Measurements from ENCODE around the gene BORCS8. TPM values are rescaled to one million over a fixed set of nuclear protein-coding genes. Genes with fewer than 3 reads are reported as not detected.

BORCS8 gene
- total and polyA plus RNA-seq, 2 of the 13 experiments (the other 11 are each of a cell fraction or from before 2014, with no cell fraction given) = 9.6 to 13.3 TPM

DNA sequence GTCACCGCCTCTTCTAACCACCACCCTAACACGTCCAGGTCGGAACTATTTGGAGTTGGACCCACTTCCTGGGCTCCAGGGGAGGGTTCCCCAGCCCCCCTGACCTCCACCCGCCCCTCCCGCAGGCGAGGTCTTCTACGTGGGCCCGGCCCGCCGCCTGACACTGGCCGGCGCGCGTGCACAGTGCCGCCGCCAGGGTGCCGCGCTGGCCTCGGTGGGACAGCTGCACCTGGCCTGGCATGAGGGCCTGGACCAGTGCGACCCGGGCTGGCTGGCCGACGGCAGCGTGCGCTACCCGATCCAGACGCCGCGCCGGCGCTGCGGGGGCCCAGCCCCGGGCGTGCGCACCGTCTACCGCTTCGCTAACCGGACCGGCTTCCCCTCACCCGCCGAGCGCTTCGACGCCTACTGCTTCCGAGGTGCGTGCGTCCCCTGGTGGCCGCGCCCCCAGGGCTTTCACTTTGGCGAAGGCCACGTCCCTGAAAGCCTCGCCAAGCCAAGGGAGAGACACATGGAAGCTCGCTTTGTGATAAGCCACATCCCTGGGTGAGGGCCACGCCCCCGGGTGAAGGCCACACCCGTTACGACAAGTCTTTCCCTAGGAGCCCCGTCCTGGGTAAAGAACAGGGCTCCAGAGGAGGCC, 33.0 kb upstream of the BORCS8 start (continued):
- TF ChIP-seq, protein P1, sequence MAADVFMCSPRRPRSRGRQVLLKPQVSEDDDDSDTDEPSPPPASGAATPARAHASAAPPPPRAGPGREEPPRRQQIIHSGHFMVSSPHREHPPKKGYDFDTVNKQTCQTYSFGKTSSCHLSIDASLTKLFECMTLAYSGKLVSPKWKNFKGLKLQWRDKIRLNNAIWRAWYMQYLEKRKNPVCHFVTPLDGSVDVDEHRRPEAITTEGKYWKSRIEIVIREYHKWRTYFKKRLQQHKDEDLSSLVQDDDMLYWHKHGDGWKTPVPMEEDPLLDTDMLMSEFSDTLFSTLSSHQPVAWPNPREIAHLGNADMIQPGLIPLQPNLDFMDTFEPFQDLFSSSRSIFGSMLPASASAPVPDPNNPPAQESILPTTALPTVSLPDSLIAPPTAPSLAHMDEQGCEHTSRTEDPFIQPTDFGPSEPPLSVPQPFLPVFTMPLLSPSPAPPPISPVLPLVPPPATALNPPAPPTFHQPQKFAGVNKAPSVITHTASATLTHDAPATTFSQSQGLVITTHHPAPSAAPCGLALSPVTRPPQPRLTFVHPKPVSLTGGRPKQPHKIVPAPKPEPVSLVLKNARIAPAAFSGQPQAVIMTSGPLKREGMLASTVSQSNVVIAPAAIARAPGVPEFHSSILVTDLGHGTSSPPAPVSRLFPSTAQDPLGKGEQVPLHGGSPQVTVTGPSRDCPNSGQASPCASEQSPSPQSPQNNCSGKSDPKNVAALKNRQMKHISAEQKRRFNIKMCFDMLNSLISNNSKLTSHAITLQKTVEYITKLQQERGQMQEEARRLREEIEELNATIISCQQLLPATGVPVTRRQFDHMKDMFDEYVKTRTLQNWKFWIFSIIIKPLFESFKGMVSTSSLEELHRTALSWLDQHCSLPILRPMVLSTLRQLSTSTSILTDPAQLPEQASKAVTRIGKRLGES (CRISPR knock-in tag; IDR thresholded peaks at IDR 0.05; ENCODE audit: borderline replicate concordance) = no peak
- TF ChIP-seq ZNF552 (CRISPR knock-in tag; IDR thresholded peaks at IDR 0.05; ENCODE audit: borderline replicate concordance) (peak; percentile 70; the same call in 1 of the 2 replicates), ZNF34 (CRISPR knock-in tag; IDR thresholded peaks at IDR 0.05; ENCODE audit: borderline replicate concordance) (peak; percentile 79; the same call in 1 of the 2 replicates), KDM3A (CRISPR knock-in tag; IDR thresholded peaks at IDR 0.05; ENCODE audit: low read depth) (no peak), PATZ1 (CRISPR knock-in tag; IDR thresholded peaks at IDR 0.05) (peak; percentile 24), ZNF251 (CRISPR knock-in tag; IDR thresholded peaks at IDR 0.05) (peak; percentile 60; the same call in 1 of the 2 replicates), GLI4 (CRISPR knock-in tag; IDR thresholded peaks at IDR 0.05; ENCODE audit: borderline replicate concordance) (no peak), ZFP36L1 (CRISPR knock-in tag; IDR thresholded peaks at IDR 0.05) (no peak), NCOA1 (CRISPR knock-in tag; IDR thresholded peaks at IDR 0.05) (no peak), ATF1 (CRISPR knock-in tag; IDR thresholded peaks at IDR 0.05) (no peak), FOXP1 (IDR thresholded peaks at IDR 0.05) (no peak), FOXP1 (CRISPR knock-in tag; IDR thresholded peaks at IDR 0.05) (no peak), SYNCRIP (IDR thresholded peaks at IDR 0.05; ENCODE audit: insufficient read depth, low read depth, low read length) (no peak), ZNF75D (CRISPR knock-in tag; IDR thresholded peaks at IDR 0.05; ENCODE audit: borderline replicate concordance) (no peak)
- TF ChIP-seq, protein P2, sequence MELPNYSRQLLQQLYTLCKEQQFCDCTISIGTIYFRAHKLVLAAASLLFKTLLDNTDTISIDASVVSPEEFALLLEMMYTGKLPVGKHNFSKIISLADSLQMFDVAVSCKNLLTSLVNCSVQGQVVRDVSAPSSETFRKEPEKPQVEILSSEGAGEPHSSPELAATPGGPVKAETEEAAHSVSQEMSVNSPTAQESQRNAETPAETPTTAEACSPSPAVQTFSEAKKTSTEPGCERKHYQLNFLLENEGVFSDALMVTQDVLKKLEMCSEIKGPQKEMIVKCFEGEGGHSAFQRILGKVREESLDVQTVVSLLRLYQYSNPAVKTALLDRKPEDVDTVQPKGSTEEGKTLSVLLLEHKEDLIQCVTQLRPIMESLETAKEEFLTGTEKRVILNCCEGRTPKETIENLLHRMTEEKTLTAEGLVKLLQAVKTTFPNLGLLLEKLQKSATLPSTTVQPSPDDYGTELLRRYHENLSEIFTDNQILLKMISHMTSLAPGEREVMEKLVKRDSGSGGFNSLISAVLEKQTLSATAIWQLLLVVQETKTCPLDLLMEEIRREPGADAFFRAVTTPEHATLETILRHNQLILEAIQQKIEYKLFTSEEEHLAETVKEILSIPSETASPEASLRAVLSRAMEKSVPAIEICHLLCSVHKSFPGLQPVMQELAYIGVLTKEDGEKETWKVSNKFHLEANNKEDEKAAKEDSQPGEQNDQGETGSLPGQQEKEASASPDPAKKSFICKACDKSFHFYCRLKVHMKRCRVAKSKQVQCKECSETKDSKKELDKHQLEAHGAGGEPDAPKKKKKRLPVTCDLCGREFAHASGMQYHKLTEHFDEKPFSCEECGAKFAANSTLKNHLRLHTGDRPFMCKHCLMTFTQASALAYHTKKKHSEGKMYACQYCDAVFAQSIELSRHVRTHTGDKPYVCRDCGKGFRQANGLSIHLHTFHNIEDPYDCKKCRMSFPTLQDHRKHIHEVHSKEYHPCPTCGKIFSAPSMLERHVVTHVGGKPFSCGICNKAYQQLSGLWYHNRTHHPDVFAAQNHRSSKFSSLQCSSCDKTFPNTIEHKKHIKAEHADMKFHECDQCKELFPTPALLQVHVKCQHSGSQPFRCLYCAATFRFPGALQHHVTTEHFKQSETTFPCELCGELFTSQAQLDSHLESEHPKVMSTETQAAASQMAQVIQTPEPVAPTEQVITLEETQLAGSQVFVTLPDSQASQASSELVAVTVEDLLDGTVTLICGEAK (IDR thresholded peaks at IDR 0.05) = no peak
- TF ChIP-seq, protein P2 (CRISPR knock-in tag; IDR thresholded peaks at IDR 0.05) = peak; percentile 70; the same call in 1 of the 2 replicates
